Bone marrow (tissue), 2 donors: ENCODE measurements around the gene GLIPR2.
"Not testable (repeated sequence)": the region's sequence is repeated elsewhere in the genome, so short reads cannot be mapped to it uniquely, and the experiment has no call there.

ENCODE experiments used
- DNase-seq, 2 donors: peaks; one replicate each; lab custom pipeline; 2025; lab: John Stamatoyannopoulos, UW

The GLIPR2 gene

DNA sequence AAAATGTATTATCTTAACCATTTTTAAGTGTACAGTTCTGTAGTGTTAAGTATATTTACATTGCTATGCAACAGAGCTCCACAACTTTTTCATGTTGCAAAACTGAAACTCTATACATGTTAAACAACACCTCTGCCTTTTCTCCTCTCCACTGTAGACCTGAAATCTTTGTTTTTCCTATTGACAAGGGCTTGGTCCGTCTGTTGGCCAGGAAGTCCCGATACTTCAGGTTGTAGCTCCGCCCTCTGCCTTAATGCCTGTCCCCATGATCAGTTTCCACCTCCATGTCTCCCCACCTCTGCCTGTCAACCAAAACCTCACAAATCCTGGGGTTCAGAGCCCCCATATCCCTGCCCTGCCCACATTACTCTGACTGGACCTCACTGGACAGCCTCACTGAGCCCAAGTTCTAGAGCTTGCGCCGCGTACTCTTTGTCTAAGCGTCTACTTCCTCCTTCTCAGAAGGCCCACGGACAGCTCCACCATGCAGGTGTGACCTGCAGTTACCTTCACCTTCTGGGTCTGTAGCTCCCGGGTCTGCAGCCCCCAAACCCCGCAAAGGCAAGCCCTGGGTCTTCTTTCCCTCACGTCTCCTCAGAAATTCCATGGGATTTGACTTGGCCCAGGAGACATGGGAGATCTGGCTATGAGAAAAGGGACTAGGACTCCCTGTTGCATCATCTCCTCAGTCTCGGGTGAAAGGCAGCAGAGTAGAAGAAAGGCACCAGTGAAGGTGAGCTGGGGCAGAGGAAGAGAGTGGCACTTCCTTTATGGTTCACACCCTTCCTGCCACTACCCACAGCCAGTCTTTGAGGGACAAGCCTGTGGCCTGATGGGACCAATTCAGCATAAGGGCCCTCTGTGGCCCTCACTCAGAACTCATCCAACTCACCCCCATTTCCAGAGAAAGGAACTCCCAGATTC is 8.0 kb downstream of the GLIPR2 start:
- DNase-seq, result no peak

DNA sequence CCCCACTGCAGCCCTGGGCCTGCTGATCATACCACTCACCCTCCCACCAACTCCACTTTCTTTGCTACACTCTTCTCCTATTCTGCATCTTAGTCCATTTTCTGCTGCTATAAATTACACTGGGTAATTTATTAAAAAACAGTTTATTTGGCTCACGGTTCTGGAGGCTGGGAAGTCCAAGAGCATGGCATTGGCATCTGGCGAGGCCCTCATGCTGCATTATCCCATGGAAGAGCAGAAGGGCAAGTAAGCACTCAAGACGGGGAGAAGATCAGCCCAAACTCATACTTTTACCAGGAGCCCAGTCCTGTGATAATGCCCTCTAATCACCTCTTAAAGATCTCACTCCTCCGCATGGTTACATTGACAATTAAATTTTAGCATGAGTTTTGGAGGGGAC is 9.4 kb downstream of the GLIPR2 start:
- DNase-seq, result no peak

DNA sequence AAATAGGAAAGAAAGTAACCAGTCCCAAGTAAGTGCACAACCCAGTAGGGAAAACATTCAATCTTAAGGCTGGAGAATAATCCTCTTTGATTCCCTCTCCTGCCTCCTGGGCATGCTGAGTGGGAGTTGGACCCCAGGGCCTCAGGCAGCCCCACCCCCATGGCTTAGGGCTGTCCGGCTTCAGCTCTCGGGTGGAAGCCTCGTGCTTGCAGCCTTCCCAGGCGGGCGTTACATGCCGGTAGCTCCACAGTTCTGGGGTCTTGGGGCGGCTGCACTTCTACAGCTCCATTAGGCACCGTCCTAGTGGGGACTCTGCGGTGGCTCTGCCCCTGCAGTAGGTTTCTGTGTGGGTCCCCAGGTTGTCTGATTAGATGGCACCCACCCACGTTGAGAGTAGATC is 10.1 kb downstream of the GLIPR2 start:
- DNase-seq, result no peak

DNA sequence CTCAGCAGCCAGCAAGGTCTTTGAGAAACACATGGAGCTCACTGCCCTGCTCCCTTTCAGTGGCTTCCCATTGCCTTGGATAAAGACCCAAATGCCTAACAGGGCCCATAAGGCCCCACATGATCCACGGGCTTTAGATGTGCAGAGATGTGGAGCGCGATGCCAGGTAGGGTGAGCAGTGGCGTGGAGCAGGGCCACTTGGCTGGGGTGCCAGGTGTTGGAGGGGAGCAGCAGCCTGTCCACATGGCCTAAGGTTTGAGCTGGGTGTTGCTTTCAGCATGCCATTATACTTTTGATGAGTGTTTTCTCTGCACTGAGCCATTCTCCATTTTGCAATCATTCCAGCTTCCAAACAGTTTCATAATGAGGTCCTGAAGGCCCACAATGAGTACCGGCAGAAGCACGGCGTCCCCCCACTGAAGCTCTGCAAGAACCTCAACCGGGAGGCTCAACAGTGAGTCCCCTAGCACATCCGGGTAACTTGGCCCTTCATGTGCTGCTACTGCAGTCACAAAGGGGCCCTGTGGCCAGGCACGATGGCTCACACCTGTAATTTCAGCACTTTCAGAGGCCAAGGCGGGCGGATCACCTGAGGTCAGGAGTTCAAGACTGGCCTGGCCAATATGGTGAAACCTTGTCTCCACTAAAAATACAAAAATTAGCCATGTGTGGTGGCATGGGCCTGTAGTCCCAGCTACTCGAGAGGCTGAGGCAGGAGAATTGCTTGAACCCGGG is 11.1 kb downstream of the GLIPR2 start:
- DNase-seq, result no peak

DNA sequence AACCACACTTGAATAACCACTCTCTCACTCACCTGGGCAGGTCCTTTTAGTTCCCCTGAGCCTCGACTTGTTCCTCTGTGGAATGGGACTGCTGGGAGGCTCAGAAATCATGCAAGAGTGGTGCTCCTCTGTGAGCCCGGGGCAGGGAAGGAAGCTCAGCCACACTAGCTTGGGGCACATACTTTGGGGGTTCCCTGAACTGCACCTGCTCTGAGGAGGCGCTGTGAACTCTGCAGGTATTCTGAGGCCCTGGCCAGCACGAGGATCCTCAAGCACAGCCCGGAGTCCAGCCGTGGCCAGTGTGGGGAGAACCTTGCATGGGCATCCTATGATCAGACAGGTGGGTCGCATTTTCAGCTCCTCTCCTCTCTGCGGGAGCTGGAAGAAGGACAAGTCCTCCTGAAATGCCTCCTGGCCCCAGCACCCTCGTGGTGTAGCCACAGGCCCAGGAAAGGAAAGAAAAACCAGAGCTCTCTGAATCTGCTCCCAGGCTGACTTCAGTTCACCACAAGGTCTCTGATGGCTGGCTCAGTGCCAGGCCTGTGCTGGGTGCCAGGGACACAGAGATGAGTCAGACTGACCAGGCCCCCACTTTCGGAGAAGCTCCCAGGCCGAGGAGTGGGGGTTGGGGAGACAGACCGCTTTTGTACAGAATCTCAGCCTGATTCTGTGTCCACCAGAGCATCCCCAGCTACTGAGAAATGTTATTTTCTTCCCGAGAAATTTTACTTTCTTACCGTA is 11.9 kb downstream of the GLIPR2 start:
- DNase-seq, result peak; percentile 21 to 64

DNA sequence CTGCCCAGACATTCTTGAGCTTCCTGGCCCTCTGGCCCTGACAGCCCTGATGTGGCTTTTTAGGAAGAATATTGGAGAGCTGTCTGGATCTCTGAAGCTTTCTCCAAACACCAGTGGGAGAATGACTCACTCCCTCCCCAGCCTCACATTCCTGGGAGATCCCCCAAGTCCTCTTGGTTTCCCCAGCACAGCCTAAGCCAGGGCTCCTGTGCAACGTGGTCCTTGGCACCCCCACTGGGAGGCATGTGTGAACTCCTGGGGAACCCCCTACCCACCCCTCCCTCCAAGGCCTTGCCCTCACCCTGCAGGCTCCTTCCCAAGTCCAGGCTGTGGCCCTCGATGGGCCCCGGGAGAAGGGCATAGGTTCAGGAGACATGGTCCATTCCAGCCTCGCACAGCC is 12.7 kb downstream of the GLIPR2 start:
- DNase-seq, result no peak

DNA sequence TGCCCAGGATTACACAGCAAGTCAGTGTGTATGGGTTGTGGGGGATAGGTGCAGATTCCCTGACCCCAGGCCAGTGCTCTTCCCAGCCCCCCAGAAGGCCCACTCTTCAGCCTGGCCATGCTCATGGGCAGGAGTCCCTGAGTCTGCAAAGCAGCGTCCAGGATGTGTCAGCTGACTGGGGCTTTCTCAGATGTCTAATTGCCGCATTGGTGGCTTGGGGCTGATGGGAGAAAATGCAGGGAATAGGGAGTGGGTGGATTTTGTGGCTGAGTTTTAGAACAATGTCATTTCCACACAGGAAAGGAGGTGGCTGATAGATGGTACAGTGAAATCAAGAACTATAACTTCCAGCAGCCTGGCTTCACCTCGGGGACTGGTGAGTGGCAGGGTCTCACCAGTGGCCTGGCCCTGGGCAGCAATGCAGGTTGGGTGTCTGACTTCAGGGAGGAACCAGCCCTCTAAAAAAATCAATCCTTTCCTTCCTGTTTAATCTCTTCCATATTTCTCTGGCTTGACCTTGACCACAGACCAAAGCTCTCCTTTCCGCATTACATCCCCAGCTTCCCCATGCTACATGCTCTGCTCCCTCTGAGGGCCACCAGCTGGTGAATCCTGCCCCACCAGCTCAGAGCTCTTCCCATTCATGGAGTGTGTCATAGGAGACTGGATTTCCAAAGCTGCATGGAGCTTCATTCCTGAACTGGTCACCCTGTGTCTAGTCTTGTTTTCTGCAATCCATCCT is 14.2 kb downstream of the GLIPR2 start:
- no peak for DNase-seq

DNA sequence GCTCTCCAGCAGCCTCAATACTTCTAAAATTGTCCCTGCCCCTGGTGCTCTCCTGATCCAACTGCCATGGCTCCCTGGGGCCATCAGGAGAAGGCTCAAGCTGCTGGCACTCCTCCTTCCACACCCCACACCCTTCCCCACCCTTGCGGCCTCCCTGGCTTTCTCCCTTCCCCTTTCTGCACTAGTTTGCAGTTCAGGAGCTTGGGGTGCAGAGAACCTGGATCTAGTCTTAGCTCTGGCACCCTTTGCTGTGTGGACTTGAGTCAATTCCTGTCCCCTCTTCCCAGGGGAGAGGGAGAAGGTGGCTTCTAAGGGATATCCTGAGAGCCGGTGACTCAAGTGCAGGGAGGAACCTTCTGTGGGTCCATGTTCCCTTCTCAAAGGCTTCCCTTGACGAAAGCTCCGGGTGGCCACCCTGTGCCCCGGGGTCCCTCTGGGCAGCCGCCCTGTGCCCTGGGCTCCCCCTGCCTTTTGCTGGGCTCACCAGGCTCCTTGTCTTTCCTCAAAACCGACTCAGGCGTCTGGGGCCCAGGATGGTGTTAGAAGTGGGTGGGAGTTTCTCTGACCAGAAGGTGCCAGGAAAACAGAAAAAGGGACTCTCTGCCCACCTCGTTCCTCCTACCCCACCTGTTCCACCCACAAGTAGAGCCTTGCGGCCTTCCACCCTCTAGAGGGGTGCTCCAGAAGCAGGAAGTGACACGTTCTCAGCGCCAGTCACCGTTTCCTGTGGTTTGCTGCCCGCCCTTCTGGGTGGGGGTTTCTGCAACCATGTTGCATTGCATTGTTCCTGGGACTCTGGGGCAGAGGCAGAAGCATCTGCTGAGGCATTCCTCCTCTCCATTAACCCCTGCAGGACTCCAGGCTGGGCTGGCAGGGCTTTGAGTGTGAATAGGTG is 15.0 kb downstream of the GLIPR2 start:
- peak; percentile 64 to 82 for DNase-seq

DNA sequence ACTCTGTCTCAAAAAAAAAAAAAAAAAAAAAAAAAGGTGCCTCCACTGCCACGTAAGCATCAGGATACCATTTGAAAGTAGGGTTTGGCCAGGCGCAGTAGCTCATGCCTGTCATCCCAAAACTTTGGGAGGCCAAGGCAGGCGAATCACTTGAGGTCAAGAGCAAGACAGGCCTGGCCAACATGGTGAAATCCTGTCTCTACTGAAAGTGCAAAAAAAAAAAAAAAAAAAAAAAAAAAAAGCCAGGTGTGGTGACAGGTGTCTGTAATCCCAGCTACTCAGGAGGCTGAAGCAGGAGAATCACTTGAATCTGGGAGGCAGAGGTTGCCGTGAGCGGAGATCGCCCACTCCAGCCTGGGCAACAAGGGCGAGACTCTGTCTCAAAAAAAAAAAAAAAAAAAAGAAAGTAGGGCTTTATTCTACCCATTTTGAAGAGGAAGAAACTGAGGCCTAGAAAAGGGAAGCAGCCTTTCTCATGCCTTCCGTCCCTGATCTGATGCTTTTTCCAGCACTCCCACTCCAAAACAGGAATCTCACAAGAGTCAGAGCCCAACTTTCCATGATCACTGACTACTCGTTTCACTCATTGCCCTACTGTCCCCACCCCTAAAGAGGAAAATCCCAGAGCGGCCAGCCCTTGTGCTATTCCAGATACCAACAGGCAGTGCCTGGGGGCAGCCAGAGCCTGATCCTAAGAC is 16.4 kb downstream of the GLIPR2 start:
- DNase-seq, result no peak

DNA sequence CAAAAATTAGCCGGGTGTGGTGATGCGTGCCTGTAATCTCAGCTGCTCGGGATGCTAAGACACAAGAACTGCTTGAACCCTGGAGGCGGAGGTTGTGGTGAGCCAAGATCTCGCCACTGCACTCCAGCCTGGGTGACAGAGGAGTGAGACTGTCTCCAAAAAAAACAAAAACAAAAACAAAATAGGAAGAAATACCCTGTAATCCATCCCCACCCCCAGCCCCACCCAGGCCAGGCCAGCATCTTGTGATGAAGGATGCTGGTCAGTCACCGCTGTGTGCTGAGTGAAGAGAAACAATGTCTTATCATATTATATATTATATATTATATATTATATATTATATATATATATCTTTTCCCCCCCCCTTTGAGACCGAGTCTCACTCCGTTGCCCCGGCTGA is 17.2 kb downstream of the GLIPR2 start:
- no peak for DNase-seq

DNA sequence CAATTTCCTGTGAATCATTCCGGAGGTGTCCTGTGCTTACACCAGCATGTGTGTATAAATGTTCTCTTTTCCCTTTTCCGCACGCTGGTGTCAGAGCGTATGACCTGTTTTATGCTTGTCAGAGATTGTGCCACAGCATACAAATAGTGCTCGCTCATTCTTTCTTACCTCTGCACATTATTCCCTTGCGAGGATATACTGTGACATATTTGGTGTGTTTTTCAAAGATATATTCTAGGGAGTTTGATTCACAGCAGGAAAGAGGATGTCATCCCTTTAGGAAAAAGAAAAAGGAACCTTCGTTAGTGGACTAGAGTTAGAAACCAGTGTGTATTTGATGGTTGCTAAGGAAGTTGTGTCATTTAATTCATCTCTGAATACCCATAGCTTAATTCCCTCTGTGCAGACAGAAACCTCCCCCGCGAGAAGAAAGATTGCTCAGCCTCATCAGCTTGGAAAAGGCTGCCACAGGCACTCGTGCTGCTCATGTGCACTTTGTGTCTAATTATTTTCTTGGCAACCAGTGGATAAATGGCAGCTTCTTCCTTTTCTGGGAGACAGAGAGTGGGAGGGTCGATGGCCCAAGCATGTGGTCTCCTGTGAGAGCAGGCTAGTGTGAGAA is 17.9 kb downstream of the GLIPR2 start:
- DNase-seq, result peak in 1 of 2 donors; percentile 64

DNA sequence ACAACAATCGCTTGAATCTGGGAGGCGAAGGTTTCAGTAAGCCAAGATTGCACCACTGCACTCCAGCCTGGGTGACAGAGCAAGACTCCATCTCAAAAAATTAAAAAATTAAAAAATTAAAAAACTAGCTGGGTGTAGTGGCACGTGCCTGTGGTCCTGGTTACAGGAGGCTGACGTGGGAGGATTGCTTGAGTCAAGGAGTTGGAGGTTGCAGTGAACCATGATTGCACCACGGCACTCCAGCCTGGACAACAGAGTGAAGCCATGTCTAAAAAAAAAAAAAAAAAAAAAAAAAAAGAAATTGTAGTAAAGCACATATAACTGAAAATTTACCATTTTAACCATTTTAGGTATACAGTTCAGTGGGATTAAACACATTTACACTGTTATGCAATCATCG is 19.6 kb downstream of the GLIPR2 start:
- no peak for DNase-seq

DNA sequence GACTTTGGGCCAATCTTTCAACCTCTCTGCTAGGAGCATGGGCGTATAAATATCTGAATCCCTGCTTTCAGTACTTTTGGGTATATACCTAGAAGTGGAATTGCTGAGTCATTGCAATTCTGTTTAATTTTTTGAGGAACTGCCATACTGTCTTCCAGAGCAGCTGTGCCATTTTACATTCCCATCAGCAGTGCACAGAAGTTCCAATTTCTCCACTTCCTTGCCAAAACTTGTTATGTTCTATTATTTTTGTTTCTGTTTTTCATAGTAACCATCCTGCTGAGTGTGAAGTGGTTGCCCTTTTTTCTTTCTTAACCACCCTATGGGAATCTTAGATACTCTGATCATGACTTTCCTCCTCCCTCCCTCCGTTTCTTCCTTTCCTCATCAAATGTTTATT is 21.6 kb downstream of the GLIPR2 start:
- peak in 1 of 2 donors; percentile 50 for DNase-seq

DNA sequence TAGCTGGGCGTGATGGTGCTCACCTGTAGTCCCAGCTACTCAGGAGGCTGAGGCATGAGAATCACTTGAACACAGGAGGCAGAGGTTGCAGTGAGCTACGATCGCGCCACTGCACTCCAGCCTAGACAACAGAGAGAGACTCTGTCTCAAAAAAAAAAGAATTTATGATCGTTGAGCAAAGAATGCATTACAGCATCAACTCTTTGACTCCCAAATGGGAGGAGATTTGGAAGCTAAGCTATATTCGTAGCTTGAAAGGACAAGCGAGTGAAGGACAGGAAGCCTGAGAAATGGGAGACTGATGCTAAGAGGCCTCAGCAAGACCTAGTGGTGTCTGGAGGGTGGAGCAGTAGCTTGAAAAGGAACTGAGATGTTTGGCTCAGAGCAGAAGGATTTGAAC is 22.4 kb downstream of the GLIPR2 start:
- no peak for DNase-seq

DNA sequence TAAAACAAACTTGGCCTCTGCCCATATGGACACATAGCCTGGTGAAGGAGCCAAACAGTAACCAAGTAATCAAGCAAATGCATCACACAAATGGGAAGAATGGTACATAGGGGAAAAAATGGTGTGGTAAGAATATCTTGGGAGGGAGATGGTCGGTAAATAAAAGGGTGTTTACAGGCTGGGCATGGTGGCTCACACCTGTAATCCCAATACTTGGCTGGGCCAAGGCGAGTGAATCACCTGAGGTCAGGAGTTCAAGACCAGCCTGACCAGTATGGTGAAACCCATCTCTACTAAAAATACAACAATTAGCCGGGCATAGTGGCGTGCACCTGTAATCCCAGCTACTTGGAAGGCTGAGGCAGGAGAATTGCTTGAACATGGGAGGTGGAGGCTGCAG is 23.0 kb downstream of the GLIPR2 start:
- not testable (repeated sequence) for DNase-seq

DNA sequence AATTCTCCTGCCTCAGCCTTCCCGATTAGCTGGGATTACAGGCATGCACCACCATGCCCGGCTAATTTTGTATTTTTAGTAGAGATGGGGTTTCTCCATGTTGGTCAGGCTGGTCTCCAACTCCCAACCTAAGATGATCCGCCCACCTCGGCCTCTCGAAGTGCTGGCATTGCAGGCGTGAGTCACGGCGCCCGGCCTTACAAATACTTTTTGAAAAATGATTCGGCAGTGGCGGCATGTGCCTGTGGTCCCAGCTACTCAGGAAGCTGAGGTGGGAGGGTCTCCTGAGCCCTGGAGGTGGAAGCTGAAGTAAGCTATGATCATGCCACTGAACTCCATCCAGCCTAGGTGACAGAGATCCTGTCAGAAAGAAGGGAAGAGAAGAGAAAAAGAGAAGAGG is 23.6 kb downstream of the GLIPR2 start:
- DNase-seq, result not testable (repeated sequence)

DNA sequence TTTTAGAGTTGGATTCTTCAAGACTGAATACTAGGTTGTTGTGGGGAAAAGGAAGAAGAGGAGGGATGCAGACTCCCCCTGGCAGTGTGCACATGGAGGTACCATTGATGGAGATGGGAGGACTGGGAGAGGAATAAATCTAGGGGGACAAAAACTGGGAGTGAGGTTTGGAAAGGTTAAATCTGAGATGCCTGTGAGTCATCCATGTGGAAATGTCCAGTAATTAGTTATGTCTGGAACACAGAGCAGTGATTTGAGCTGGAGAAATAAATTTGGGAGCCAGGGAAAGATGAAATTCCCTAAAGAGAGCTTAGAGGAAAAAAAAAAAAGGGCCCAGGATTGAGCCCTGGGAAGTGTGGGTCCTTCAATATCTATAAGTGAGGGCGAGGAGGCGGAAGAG is 24.7 kb downstream of the GLIPR2 start:
- no peak for DNase-seq

DNA sequence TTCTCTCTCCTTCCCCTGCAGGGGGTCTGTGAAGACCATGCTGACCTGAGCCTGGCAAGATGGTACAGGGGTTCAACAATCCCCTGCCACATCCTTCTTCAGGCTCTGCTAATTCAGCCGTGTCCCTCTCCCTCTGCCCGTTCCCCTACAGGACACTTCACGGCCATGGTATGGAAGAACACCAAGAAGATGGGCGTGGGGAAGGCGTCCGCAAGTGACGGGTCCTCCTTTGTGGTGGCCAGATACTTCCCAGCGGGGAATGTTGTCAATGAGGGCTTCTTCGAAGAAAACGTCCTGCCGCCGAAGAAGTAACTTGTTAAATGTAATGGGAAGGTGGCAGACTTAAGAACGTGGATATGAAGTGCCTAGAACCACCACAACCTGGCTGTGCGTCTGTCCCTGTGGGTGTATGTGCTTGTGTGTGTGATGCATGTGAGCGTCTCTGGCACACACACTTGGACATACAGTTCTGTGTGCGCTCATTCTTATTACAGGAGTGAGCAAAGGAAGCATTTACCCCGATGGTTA is 25.7 kb downstream of the GLIPR2 start:
- DNase-seq, result no peak

DNA sequence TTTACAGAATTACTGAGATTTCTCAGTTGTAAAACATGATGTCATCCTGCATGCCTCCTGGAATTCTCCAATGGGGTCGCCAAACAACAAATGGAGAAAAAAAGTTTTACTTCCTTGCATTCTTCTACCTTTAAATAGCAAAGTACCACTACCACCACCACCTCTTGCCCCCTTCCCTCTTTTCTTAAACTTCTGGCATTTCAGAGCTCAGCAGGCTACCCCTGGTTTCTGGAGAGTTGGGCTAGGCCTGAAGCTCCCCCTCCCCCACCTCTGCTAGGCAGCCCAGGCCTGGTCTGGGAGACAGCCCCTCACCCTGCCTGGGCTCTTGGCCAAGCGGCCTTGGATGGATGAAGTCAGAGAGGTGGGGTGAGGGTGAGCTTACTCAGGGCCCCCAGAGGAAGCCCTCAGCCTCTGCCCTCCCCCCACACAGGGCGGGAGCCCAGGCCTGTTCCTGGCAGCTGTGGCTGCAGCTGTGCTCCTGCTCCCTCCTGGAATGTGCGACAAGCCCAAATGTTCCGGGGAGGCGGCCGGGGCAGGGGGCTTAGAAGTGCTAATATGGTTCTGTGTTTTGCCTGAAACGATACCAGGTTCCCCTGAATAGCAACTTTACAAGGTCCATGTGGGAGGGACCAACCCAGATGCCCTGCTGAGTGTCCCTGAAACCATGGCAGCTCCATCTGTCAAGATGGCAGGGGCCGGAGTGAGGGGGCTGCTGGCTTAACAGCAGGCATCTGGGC is 26.7 kb downstream of the GLIPR2 start:
- DNase-seq, result no peak
